Central memory CD8-positive, alpha-beta T cell (primary cell): ENCODE measurements around the gene KEL.
"Not testable (repeated sequence)": the region's sequence is repeated elsewhere in the genome, so short reads cannot be mapped to it uniquely, and the experiment has no call there.

Experiments
- ATAC-seq: fragments of 150-1000 bp; cut with Tn5 transposase; replicated peaks from 2 replicates; pipeline ENCODE4 v1.10.0; 2022; ENCODE audit warnings: mild to moderate bottlenecking, moderate FRiP score, moderate number of reproducible peaks; ENCODE audit not compliant: poor library complexity, severe bottlenecking; ENCODE audit errors: extremely low read depth
- DNase-seq, 2 donors: peaks; one replicate each; pipeline ENCODE4 v3.0.0; 2021; ENCODE audit warnings: low spot score in 2 of 2
- H3K27ac Mint-ChIP-seq: one replicate; pipeline ENCODE4 v1.8.0; 2022; ENCODE audit warnings: low read depth, mild to moderate bottlenecking, moderate library complexity, mixed read lengths
- H3K27me3 Mint-ChIP-seq: one replicate; pipeline ENCODE4 v1.8.0; 2022; ENCODE audit warnings: mixed read lengths
- H3K36me3 Mint-ChIP-seq: one replicate; pipeline ENCODE4 v1.8.0; 2022; ENCODE audit warnings: mild to moderate bottlenecking, moderate library complexity, mixed read lengths; ENCODE audit not compliant: insufficient read depth
- H3K4me1 Mint-ChIP-seq: one replicate; pipeline ENCODE4 v1.8.0; 2022; ENCODE audit warnings: mixed read lengths
- H3K4me3 Mint-ChIP-seq: one replicate; pipeline ENCODE4 v1.8.0; 2022; ENCODE audit warnings: mild to moderate bottlenecking, moderate library complexity, mixed read lengths
- H3K9me3 Mint-ChIP-seq: one replicate; pipeline ENCODE4 v1.8.0; 2022; ENCODE audit warnings: mixed read lengths

Gene KEL

DNA sequence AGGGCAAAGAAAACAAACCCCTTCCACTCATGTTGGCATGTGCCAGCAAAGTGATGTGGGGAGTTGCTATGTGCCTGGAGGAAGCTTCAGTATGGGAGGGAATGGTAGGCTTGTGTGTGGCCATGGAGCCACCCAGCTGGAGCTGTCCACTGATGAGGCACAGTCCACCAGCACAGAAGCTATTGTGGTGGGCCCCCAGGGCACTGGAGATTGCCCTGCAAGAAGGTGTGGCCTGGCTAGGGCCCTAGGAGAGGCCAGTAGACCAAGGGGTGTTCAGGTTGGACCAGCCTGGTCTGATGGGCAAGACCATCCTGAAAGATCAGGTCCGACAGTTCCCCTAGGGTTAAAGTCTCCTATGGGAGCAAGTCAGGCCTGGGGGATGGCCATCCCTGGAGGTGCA, 22.1 kb upstream of the KEL start:
- Mint-ChIP-seq H3K27me3 (peaks cover 46% of the 10 kb centered on the region), H3K9me3 (no peaks in the 10 kb centered on the region), H3K27ac (no peak overlapping the region), H3K4me3 (no peak overlapping the region), H3K4me1 (no peaks in the 10 kb centered on the region), H3K36me3 (peaks cover 1% of the 10 kb centered on the region)
- DNase-seq = no peak
- ATAC-seq = no peak

DNA sequence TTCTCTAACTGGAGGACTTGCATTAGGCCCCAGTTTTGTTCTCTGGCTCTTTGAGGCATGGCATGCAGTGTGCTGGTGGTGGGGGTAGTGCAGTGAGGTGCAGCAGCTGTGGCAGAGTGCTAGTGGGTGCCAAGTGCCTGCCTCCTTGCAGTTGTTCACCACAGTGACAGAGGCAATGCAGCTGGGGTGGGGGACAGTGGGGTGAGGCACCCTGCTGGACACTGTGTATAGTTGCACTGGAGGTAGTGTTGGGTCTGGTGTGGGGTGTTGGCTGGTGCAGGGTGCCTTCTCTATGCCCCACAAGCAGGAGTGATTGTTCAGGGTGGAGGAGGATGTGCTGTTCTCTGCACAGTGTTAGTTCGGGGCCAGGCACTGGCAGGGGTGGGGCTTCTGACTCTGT, 21.7 kb upstream of the KEL start:
- Mint-ChIP-seq H3K27ac (no peak overlapping the region), H3K4me1 (no peaks in the 10 kb centered on the region)

DNA sequence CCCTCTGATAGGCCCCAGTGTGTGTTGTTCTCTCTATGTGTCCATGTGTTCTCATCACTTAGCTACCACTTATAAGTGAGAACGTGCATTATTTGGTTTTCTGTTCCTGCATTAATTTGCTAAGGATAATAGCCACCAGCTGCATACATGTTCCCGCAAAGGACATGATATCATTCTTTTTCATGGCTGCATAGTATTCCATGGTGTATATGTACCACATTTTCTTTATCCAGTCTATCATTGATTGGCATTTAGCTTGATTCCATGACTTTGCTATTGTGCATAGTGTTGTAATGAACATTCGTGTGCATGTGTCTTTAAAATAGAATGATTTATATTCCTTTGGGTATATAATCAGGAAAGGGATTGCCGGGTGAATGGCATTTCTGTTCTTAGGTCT, 16.2 kb upstream of the KEL start:
- not testable (repeated sequence) for DNase-seq, ATAC-seq, H3K36me3 Mint-ChIP-seq, H3K4me1 Mint-ChIP-seq, H3K27ac Mint-ChIP-seq, H3K4me3 Mint-ChIP-seq, H3K9me3 Mint-ChIP-seq
- H3K27me3 Mint-ChIP-seq = peaks cover 45% of the 10 kb centered on the region

More for the DNA sequence above, 21.7 kb upstream of the KEL start:
- H3K27me3 Mint-ChIP-seq = peaks cover 46% of the 10 kb centered on the region
- no peaks in the 10 kb centered on the region for H3K9me3 Mint-ChIP-seq
- DNase-seq (no peak), ATAC-seq (no peak)
- H3K4me3 Mint-ChIP-seq = no peak overlapping the region
- H3K36me3 Mint-ChIP-seq = peaks cover 1% of the 10 kb centered on the region

DNA sequence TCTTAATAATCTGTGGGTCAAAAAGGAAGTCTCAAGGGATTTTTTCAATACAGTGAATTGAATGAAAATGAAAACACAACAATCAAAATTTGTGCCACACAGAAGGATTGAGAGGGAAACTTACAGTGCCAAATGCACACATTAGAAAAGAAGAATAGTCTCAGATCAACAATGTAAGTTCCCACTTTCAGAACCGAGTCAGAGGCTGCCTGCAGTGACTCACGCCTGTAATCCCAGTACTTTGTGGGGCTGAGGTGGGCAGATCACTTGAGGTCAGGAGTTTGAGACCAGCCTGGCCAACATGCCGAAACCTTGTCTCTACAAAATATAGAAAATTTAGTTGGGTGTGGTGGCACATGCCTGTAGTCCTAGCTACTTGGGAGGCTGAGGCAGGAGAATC, 12.5 kb upstream of the KEL start:
- Mint-ChIP-seq H3K4me3 (no peak overlapping the region), H3K36me3 (no peaks in the 10 kb centered on the region), H3K27ac (no peak overlapping the region), H3K4me1 (no peaks in the 10 kb centered on the region), H3K9me3 (peaks cover 5% of the 10 kb centered on the region), H3K27me3 (peaks cover 58% of the 10 kb centered on the region)
- ATAC-seq = no peak
- no peak for DNase-seq

DNA sequence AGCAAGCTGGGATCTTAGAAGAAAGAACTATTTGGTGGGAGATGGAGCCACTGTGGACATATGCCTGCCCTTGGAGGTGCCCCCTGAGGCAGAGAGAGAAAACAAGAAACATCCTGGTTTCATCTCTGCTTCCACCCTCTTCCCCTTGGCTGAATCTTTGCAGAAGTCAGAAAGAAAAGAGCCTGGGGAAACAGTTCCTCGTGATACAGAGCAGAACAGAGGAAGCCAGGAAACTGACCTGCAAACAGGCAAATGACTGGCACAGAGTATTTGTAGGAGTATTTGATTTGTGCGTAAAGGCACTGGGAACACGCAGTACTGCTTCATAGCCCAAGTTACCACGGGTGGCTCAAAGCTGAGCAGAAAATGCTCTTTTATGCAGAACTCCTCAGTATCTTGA, 7.0 kb upstream of the KEL start:
- no peak for DNase-seq
- ATAC-seq = no peak

DNA sequence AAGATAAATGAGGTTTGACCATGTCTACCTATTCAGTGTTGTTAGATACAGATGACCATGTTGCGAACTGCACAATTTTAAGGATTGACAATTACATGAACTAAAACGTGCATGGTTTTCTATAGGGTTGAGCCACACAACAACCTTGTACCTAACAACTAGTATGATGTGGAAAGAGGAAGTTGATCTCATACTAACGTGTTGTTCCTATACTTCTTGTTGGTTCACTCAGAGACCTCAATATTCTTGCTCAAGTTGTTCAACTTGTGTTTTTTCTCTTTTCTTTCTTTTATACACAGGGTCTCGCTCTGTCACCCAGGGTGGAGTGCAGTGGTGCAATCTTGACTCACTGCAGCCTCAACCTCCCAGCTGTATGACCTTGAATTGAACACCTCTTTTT, 6.1 kb upstream of the KEL start:
- ATAC-seq = no peak
- Mint-ChIP-seq H3K4me1 (no peaks in the 10 kb centered on the region), H3K27ac (no peak overlapping the region), H3K4me3 (no peak overlapping the region), H3K27me3 (peaks cover 88% of the 10 kb centered on the region), H3K36me3 (peaks cover 3% of the 10 kb centered on the region), H3K9me3 (no peaks in the 10 kb centered on the region)
- no peak for DNase-seq

More for the DNA sequence above, 7.0 kb upstream of the KEL start:
- Mint-ChIP-seq H3K27me3 (peaks cover 87% of the 10 kb centered on the region), H3K4me3 (no peak overlapping the region), H3K27ac (no peak overlapping the region), H3K9me3 (no peaks in the 10 kb centered on the region), H3K4me1 (no peaks in the 10 kb centered on the region), H3K36me3 (peaks cover 3% of the 10 kb centered on the region)

DNA sequence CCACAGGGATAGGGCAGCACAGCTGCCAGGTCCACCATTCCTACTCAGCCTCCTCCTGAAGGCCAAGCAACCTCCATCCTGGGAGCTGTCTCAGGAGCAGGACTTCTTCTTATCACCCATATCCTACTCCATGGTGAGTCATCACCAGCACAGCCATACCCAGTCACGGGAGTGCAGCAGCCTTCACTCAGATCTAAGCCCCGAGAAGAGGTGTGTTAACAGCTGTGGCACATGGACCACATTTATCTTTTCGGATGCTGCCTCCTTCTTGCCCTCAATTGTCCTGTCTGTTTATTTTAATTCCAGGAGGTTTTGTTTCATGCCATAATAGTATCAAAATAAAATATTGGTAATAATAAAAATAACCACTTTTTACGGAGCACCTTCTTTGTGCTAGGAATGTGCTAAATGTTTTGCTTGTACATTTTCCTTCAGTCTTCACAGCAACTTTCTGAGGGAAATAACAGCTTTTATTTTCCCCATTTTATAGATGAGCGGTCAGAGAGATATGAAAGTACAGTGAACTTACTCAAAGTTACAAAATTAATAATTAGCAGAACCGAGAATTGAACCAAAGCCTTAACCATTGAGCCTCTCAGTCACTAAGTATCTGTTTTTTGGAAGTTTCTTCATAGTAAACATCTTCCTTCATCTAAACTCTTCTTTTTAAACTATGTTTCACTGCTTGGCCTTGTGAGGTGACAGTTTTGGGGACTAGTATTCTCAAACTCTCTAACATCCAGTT, 2.5 kb upstream of the KEL start:
- ATAC-seq (no peak), DNase-seq (no peak)
- no peaks in the 10 kb centered on the region for H3K4me1 Mint-ChIP-seq
- peaks cover 75% of the 10 kb centered on the region for H3K27me3 Mint-ChIP-seq
- no peaks in the 10 kb centered on the region for H3K9me3 Mint-ChIP-seq
- no peak overlapping the region for H3K4me3 Mint-ChIP-seq
- peaks cover 3% of the 10 kb centered on the region for H3K36me3 Mint-ChIP-seq
- H3K27ac Mint-ChIP-seq = no peak overlapping the region

DNA sequence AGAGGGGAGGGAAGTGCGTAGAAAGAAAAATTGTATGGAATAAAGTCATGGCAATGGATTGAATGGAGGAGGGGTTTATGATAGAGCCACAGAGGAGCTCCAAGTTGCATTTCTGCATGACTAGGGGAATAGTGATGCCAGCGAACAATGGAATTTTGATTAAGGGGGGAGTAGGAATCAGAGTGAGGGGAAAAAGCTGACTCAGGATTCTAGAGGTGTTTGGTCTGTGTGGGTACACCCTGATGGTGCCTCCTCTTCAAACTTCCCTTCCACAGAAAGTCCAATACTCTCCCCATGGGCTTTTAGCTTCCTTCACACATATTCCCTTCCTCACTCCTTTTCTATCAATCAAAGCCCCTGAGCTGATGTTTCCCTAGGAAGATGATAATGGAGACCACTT, 1.8 kb upstream of the KEL start:
- Mint-ChIP-seq H3K4me3 (no peak overlapping the region), H3K9me3 (no peaks in the 10 kb centered on the region), H3K27ac (no peak overlapping the region), H3K27me3 (peaks cover 75% of the 10 kb centered on the region), H3K36me3 (peaks cover 3% of the 10 kb centered on the region), H3K4me1 (no peaks in the 10 kb centered on the region)
- ATAC-seq (no peak), DNase-seq (no peak)

DNA sequence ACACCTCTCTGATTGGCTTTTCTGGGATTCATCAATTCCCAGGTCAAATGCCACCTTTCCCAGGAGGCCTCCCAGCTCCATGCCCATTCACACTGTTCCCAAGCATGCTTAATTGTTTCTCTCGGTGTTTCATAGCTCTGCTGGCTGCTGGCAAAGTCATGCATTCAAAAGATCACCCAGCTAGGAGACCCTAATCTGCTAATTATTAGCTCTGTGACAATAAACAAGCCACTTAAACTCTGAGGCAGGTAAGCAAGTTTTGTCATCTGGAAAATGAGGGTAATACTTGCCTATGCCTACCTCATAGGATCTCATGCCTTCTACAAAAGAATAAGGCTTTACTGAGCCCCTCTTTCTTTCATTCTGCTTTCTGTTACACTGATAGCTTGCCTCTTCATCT, 828 bp upstream of the KEL start:
- no peaks in the 10 kb centered on the region for H3K9me3 Mint-ChIP-seq
- H3K4me3 Mint-ChIP-seq = no peak overlapping the region
- H3K36me3 Mint-ChIP-seq = peaks cover 3% of the 10 kb centered on the region
- no peaks in the 10 kb centered on the region for H3K4me1 Mint-ChIP-seq
- no peak for ATAC-seq
- no peak for DNase-seq
- H3K27ac Mint-ChIP-seq = no peak overlapping the region
- H3K27me3 Mint-ChIP-seq = peaks cover 70% of the 10 kb centered on the region

DNA sequence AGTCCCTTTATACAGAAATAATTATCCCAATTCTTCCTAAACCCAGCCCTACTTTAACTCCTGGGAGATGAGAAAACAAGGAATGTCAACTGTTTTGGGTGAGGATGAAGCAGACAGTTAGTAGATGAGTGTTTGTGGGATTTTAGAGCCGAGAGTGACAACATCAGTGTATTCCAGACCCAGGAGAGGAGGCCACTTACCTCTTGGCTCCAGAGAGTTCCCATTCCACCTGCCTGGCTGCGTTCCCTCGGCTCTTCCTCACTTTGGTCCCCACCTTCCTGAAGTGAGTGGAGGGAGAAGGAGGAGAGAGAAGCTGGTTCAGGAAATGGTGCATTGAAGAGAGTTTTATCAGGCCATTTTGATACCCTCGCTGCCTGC, 579 bp downstream of the KEL start:
- Mint-ChIP-seq H3K27ac (no peak overlapping the region), H3K27me3 (peaks cover 60% of the 10 kb centered on the region), H3K4me3 (no peak overlapping the region), H3K36me3 (no peaks in the 10 kb centered on the region), H3K4me1 (no peaks in the 10 kb centered on the region), H3K9me3 (peaks cover 3% of the 10 kb centered on the region)
- ATAC-seq (no peak), DNase-seq (no peak)

DNA sequence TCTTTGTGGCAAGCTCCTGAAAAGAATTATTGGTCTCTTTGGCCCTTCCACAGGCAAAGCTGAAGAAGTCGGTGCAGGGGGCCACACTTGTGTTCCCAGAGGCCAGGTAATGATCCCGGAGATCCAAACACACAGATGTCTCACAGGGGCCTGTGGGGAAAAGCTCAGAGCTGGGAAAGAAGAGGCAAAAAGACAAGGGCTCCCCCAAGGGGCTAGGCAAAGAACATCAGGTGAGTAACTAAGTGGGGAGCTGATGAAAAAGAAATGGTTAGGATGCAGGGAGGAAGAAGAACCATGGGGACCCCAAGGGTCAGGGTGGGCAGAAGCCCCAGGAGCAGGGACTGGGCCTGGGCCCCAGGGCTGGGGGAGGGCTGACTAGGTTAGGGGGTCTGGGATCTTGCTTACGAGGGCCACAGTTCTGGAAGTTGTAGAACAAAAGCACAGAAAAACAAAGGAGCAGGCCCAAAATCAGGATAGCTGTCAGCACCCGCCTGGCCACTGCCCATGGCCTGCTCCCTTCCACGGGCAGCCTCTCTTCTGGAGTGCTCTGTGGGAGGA, 1.1 kb downstream of the KEL start:
- H3K4me3 Mint-ChIP-seq = no peak overlapping the region
- H3K27ac Mint-ChIP-seq = no peak overlapping the region
- peaks cover 60% of the 10 kb centered on the region for H3K27me3 Mint-ChIP-seq
- H3K36me3 Mint-ChIP-seq = no peaks in the 10 kb centered on the region
- ATAC-seq (no peak), DNase-seq (no peak)
- no peaks in the 10 kb centered on the region for H3K4me1 Mint-ChIP-seq
- H3K9me3 Mint-ChIP-seq = peaks cover 8% of the 10 kb centered on the region

DNA sequence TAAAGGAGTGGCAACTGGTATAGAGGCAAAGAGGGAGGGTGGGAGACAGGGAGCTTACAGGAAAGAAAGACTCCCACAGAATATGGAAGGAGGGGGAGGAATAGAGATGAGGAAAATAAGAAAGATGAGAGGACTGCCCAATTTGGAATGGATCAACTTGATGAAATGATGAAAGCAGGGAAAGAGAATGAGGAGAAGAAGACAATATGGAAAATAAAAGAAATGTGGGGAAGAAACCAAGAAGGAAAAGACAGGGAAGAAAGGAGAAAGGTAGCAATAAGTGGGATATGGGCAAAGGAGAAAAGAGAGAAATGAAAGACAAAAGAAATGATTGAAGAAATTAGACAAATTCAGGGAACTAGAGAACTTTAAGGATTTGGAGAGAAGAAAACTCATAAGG, 3.0 kb downstream of the KEL start:
- DNase-seq (no peak), ATAC-seq (no peak)
- Mint-ChIP-seq H3K27ac (no peak overlapping the region), H3K9me3 (peaks cover 19% of the 10 kb centered on the region), H3K36me3 (no peaks in the 10 kb centered on the region), H3K4me3 (no peak overlapping the region), H3K27me3 (peaks cover 44% of the 10 kb centered on the region), H3K4me1 (no peaks in the 10 kb centered on the region)

DNA sequence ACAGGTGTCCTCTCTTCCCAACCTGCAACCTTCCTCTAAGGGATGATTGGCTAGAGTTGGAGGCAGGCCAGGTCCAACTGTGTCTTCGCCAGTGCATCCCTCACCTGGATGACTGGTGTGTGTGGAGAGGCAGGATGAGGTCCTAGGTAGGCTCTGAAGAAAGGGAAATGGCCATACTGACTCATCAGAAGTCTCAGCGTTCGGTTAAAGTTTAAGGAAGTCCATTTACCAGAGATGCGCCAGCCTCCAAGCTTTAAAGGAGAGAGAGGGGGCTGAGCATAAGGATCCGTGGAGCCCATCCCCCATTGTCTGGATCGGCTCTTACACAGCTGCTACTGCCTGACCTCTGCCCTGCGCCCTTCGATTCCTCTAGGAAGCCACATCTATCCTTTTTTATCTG, 4.4 kb downstream of the KEL start:
- H3K36me3 Mint-ChIP-seq = no peaks in the 10 kb centered on the region
- ATAC-seq (no peak), DNase-seq (no peak)
- H3K4me3 Mint-ChIP-seq = no peak overlapping the region
- peaks cover 25% of the 10 kb centered on the region for H3K9me3 Mint-ChIP-seq
- no peaks in the 10 kb centered on the region for H3K4me1 Mint-ChIP-seq
- H3K27ac Mint-ChIP-seq = no peak overlapping the region
- peaks cover 37% of the 10 kb centered on the region for H3K27me3 Mint-ChIP-seq
